Measurements from ENCODE around the gene OR2M2.

DNA sequence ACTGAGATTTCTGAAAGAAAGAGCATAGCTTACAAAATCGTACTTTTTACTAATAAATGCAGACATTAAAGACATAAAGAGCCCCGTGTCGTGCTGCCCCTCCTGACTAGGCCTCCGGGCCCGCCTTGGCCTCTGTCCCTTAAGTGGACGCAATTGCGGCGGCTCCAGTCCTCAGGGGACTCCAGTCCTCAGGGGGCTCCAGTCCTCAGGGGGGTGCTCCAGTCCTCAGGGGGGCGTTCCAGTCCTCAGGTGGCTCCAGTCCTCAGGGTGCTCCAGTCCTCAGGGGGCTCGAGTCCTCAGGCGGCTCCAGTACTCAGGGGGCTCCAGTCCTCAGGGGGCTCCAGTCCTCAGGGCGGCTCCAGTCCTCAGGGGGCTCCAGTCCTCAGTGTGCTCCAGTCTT is 10.6 kb upstream of the OR2M2 start:
- TF ChIP-seq, protein P1, sequence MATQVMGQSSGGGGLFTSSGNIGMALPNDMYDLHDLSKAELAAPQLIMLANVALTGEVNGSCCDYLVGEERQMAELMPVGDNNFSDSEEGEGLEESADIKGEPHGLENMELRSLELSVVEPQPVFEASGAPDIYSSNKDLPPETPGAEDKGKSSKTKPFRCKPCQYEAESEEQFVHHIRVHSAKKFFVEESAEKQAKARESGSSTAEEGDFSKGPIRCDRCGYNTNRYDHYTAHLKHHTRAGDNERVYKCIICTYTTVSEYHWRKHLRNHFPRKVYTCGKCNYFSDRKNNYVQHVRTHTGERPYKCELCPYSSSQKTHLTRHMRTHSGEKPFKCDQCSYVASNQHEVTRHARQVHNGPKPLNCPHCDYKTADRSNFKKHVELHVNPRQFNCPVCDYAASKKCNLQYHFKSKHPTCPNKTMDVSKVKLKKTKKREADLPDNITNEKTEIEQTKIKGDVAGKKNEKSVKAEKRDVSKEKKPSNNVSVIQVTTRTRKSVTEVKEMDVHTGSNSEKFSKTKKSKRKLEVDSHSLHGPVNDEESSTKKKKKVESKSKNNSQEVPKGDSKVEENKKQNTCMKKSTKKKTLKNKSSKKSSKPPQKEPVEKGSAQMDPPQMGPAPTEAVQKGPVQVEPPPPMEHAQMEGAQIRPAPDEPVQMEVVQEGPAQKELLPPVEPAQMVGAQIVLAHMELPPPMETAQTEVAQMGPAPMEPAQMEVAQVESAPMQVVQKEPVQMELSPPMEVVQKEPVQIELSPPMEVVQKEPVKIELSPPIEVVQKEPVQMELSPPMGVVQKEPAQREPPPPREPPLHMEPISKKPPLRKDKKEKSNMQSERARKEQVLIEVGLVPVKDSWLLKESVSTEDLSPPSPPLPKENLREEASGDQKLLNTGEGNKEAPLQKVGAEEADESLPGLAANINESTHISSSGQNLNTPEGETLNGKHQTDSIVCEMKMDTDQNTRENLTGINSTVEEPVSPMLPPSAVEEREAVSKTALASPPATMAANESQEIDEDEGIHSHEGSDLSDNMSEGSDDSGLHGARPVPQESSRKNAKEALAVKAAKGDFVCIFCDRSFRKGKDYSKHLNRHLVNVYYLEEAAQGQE (IDR thresholded peaks at IDR 0.05; ENCODE audit: low read depth) = no peak
- TF ChIP-seq CEBPB (IDR thresholded peaks at IDR 0.05) = no peak
- TF ChIP-seq EP300 (IDR thresholded peaks at IDR 0.05; ENCODE audit: borderline replicate concordance) = no peak
- TF ChIP-seq YY1 (IDR thresholded peaks at IDR 0.05; ENCODE audit: low read depth) = no peak
- TF ChIP-seq, protein P2, sequence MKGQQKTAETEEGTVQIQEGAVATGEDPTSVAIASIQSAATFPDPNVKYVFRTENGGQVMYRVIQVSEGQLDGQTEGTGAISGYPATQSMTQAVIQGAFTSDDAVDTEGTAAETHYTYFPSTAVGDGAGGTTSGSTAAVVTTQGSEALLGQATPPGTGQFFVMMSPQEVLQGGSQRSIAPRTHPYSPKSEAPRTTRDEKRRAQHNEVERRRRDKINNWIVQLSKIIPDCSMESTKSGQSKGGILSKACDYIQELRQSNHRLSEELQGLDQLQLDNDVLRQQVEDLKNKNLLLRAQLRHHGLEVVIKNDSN (IDR thresholded peaks at IDR 0.05) = no peak
- TF ChIP-seq, protein P3, sequence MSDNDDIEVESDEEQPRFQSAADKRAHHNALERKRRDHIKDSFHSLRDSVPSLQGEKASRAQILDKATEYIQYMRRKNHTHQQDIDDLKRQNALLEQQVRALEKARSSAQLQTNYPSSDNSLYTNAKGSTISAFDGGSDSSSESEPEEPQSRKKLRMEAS (IDR thresholded peaks at IDR 0.05) = no peak
- TF ChIP-seq TEAD4 (IDR thresholded peaks at IDR 0.05) = no peak
- TF ChIP-seq NFIC (IDR thresholded peaks at IDR 0.05) = no peak
- TF ChIP-seq RAD21 (IDR thresholded peaks at IDR 0.05; ENCODE audit: low read depth) = no peak
- no peak for TF ChIP-seq ZBTB7A (IDR thresholded peaks at IDR 0.05; ENCODE audit: low read depth)
- TF ChIP-seq CREB1 (IDR thresholded peaks at IDR 0.05; ENCODE audit: low read depth) = no peak
- TF ChIP-seq EGR1 (IDR thresholded peaks at IDR 0.05) = no peak
